HG03196 (cell line): ENCODE results near the gene MSH6.

Source experiments
- ATAC-seq: cut with Tn5 transposase; IDR thresholded peaks from one replicate; pipeline ENCODE4 v1.9.1; 2021; ENCODE audit not compliant: unreplicated experiment

The MSH6 gene

DNA sequence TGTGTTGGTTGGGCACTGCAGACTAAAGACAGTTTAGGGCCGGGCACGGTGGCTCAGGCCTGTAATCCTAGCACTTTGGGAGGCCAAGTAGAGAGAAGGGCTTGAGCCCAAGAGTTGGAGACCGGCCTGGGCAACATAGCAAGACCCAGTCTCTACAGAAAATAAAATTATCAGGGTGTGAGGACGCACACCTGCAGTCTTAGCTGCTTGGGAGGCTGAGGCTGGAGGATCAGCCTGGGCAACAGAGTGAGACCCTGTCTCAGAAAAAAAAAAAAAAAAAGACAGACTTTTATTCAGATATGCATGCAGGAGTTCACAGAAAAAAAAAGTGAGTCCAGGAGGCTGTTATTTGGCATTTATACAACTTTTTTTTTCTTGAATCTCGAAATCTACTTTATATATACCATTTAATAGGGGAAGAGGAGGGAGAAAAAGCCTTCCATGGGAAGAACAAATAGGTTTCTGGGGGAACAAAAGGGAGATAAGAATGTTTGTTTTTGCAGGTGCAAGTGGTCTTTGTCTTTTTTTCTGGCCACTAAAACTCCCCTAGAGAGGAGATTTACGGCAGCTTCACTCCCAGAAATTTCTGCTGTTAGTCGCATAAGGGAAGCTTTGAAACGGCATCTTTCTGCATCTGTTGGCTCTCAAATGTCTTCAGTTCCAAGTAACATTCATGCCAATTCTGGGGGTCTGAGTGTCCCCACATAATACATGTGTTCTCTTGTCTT is 4.1 kb upstream of the MSH6 start:
- no peak for ATAC-seq

DNA sequence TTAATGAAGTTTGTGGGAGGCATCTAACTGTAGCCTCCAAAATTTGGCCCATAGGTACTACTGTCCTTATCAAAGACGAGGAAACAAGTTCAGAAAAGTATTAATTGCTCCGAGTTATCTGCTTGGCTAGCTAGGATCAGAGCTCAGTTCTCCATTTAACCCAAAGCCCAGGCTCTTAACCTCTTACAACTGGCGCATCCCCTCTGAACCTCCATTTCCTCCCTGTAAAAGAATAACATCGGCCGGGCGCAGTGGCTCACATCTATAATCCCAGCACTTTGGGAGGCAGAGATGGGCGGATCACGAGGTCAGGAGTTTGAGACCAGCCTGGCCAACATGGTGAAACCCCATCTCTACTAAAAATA is 3.5 kb upstream of the MSH6 start:
- ATAC-seq, result no peak

DNA sequence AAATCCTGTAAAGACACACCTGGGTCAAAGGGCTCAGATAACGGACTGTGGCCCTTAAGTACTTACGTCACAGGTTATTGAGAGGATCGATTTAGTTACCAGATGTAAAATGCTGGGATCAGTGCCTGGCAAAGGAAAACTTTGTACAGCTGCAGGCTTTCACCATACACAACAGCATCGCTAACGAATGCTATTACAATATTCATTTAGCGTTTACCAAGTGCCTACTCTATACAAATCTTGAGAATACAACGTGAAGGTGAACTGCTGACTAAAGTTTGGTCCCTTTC is 619 bp upstream of the MSH6 start:
- ATAC-seq, result no peak

DNA sequence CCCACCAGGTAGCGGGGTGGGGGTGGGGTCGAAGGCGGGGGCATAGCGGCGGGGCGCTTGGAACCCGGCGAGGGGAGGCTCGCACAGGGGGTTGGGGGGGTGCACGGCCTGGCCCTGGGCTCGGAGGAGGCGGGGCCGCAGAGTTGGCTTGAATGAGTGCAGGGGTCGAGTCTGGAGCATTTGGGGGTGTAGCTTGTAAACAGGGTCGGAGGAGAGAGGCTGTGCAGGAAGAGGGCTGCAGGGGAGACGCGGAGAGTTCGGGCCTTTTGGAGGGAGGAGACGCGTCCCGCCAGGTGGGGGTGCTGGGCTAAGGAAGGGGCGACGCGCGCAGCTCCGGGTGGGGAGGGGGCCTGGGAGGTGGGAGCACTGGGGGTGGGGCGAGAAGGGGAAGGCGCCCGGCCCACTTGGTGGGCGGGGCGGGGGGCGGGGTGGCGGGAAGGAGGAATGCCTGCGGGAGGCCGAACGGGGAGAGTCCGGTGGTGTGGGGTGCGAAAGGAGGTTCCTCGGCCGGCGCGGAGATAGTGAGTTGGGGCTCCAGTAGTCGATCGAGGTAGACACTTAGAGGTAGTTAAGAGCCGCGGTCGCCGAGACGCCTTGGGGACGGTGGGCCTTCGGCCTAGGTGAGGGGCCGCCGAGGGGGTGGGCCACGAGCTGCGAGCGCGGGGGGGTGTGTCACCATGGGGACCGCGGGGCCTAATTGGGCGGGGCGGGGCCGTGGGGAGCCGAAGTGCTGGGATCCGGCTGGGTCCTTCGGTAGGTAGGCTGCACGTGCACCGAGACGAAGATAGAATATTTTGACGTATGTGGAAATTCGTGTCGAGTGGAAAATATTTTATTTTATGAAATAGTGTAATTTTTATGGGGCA is 774 bp downstream of the MSH6 start:
- peak; percentile 25 for ATAC-seq

DNA sequence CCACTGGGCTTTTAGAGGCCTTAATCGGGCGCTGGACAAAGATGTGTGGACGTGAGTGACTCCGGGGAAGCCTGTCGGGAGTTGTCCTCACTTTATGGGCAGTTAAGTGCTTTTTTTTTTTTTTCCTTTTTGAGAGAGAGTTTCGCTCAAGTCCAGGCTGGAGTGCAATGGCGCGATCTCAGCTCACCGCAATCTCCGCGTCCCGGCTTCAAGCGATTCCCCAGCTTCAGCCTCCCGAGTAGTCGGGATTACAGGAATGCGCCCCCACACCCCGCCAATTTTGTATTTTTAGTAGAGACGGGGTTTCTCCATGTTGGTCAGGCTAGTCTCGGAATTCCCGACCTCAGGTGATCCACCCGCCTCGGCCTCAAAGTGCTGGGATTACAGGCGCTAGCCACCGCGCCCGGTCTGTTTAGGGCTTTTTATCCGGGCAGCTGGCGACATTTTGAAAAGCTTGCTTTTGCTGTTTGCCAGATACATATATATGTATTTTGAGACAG is 1.5 kb downstream of the MSH6 start:
- ATAC-seq, result no peak

DNA sequence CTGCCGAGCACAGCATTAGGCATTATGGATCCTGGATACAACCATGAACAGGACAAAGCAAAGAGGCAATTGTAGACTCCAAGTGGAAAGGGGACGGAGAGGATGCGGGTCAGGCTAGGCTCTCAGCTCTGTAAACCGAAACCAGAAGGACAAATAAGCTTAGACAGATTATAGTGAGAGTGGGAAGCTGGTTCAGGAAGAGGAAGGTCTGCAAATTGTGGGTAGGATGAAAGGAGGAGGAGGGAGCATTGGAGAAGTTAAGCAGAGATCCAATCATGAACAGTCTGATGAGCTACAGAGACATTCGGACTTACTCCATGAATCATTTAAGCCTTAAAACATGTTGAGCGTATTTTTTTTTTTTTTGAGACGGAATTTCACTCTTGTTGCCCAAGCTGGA is 3.0 kb downstream of the MSH6 start:
- no peak for ATAC-seq

DNA sequence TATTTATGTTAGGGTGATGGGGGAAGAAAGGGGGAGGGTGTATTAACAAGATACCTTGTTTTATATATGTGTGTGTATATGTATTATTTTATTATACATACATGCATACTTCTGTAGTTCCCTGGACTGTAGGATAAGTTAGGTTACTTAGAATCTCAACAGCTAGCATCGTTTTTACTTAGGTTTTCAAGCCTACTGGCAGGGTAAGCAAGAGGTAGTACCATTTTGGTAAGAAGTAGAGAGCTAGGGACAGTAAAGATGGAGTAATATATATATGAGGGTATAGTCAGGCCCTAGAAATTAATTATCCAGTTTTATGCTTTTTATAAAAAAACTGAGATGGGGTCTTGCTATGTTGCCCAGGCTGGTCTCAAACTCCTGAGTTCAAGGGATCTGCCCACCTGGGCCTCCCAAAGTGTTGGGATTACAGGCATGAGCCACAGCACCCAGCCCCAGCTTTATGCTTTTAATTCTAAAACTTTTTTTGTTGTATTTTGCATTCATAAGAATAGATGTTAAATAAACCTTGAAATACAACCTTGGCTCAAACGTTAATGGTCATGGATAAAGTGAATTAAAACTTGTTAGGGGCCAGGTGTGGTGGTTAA is 13.2 kb downstream of the MSH6 start:
- no peak for ATAC-seq

DNA sequence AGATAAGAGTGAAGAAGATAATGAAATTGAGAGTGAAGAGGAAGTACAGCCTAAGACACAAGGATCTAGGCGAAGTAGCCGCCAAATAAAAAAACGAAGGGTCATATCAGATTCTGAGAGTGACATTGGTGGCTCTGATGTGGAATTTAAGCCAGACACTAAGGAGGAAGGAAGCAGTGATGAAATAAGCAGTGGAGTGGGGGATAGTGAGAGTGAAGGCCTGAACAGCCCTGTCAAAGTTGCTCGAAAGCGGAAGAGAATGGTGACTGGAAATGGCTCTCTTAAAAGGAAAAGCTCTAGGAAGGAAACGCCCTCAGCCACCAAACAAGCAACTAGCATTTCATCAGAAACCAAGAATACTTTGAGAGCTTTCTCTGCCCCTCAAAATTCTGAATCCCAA is 15.7 kb downstream of the MSH6 start:
- ATAC-seq, result no peak

DNA sequence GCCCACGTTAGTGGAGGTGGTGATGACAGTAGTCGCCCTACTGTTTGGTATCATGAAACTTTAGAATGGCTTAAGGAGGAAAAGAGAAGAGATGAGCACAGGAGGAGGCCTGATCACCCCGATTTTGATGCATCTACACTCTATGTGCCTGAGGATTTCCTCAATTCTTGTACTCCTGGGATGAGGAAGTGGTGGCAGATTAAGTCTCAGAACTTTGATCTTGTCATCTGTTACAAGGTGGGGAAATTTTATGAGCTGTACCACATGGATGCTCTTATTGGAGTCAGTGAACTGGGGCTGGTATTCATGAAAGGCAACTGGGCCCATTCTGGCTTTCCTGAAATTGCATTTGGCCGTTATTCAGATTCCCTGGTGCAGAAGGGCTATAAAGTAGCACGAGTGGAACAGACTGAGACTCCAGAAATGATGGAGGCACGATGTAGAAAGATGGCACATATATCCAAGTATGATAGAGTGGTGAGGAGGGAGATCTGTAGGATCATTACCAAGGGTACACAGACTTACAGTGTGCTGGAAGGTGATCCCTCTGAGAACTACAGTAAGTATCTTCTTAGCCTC is 16.2 kb downstream of the MSH6 start:
- no peak for ATAC-seq

DNA sequence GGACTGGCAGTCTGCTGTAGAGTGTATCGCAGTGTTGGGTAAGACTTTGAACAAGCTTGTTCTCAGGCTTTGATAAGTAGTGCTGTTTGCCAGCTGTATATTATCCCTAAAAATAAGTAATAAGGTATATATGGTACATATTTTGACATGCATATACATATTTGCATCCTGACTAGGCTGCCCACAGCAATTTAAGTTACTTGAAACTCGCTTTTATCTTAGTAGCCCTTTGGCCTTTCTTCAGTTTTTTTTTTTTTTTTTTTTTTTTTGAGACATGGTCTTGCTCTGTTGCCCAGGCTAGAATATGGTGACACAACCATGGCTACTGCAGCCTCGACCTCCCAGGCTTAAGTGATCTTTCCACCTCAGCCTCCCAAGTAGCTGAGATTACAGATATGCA is 18.2 kb downstream of the MSH6 start:
- ATAC-seq, result no peak

DNA sequence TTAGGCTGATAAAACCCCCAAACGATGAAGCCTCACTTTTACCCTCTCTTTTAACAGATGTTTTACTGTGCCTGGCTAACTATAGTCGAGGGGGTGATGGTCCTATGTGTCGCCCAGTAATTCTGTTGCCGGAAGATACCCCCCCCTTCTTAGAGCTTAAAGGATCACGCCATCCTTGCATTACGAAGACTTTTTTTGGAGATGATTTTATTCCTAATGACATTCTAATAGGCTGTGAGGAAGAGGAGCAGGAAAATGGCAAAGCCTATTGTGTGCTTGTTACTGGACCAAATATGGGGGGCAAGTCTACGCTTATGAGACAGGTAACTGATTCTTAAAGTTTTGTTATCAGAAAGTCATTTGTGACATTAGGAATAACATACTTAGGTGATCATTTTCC is 20.4 kb downstream of the MSH6 start:
- ATAC-seq, result no peak

DNA sequence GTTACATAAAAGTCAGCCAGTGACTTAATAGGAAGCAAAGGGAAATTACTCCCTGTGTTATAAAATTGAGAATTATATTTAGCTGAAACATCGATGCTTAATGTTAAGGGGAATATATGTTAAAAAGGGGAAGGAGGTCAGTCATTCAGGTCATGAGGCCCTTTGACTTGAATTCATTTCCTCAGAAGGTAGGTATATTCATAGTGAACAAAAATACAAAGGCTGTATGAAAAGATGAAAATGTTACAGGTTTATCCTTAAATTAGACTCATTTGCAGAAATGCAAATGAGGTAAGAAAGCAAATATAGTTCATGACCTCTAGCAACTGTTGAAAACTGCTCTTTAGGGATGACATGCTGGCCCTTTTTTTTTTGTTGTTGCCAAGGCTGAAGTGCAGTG is 20.8 kb downstream of the MSH6 start:
- no peak for ATAC-seq

DNA sequence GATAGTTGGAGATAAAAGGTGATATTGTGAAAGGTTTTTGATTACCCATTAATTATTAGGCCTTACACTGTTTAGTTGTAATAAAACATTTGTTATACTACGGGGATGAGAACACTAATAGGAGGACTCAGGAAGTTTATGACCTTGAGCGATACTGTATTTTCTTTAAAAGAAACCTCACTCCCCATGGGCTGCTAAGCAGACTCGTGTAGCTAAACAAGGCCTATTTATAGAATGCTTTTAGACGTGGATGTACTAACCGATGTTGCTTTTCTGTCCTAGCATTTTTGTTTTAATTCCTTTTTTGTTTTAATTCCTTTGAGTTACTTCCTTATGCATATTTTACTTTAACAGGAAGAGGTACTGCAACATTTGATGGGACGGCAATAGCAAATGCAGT is 22.9 kb downstream of the MSH6 start:
- no peak for ATAC-seq

DNA sequence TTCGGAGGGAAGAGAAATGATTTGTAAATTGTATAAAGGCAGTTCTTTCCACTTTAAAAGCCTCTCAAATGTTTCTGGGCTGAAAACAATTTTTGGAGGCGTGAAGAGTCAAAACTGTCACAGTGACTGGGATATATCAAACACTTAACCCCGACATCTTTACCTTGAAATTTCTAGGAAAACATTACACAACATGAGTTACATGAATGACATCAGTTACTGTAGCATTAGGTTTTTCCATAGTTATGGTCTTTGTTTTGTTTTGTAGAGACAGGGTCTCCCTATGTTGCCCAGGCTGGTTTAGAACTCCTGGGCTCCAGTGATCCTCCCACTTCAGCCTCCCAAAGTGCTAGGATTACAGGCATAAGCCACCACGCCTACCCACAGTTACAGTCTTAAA is 25.7 kb downstream of the MSH6 start:
- no peak for ATAC-seq

DNA sequence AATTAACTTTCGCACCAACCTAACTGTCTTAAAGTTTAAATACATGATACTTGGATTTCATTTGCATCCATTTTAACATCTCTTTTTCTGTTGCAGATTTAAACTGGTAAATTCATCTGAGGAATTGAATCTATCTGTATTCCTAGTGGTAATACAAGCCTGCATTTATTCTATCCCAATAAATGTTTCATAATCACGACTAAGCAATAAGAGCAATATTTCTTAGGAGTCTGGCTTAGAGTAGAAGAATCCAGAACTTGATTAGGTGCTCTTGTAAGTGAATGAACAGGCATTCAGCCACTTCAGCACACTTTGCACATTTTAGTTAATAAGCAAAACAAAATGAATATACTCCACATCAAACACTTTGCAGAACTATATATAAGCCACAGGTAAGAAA is 27.0 kb downstream of the MSH6 start:
- no peak for ATAC-seq

DNA sequence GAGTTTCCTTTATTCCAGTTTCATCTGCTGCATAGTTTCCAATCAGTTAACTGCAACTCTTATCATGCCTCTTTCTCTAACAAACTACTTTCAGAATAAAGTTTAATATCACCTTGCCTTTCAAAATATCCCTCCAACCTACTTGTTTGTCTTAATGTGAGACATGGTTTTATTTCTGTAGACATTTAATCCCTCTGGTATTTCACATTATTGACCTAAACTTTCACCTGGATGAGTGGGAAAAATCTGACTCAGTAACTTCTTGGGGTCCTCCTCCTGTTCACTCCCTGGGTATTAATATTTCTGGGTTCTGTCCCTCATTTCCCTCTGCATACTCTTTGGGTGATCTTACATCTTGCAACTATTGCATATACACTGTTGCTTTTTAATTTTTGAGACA is 27.9 kb downstream of the MSH6 start:
- no peak for ATAC-seq

DNA sequence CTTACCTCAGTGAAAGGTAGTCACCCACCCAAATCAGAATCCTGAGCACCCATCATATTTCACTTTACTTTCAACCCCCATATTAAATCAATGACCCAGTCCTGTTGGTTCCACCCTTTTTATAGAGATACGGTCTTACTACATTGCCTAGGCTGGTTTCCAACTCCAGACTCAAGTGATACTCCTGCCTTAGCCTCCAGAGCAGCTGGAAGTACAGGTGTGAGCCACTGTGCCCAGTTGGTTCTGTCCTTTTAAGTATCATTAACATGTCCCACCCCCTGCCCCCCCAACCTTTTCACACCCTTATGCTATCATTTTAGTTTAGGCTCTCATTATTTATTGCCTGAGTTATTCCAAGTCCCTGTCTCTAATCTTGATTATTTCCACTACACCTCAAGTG is 28.7 kb downstream of the MSH6 start:
- no peak for ATAC-seq

DNA sequence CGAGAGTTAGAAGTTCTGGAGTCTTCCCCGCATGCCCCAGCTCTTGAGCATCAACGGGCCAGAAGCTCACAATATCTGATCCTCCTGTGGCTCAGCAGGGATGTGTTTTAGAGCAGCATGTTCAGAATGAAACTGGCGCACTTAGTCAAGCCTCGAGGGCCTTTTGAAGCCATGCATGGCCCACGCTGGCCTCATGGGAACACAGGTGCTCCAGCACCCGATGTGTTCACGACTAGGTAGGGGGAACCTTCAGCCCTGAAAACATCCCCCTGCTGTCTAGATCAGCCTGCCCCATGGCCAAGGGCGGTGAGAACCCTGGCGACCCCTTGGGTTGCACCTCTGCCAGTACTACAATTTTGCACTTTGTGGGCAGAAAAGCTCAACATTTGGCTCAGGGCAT is 32.8 kb downstream of the MSH6 start:
- no peak for ATAC-seq

DNA sequence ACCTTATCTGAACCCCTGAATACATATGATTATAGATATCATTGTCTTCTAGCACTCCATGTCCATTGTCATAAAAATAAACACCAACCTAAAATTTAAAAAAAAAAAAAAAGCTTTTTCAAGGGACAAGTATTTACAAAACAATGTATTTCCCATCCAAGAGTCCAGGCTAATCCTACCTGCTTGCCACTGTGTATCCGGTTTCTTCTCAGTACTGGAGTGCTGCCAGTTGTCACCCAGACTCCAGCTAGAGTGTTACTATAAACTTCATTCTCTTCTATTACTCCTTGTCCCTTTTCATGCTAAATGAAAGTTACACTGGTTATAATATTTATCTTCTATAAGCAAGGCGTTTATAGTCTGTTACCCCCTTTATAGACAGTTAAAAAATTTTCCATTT is 35.8 kb downstream of the MSH6 start:
- no peak for ATAC-seq

DNA sequence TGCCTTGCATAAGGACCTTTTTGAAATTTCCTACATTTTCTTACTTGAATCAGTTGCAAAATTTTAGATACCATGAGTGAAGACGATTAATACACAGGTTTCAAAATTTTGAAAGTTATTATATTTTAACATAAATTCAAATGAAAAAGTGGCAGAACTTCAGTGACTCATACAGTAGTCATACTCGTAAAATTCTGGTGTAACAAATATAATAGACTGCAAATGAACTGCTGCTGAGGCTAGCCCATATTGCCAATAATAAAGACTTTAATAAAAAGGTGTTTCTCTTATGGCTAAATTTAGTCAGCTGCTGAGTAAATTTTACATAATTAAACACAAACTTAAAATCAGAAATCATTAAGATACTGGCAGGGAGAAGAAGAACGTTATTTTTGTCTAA is 36.9 kb downstream of the MSH6 start:
- no peak for ATAC-seq

DNA sequence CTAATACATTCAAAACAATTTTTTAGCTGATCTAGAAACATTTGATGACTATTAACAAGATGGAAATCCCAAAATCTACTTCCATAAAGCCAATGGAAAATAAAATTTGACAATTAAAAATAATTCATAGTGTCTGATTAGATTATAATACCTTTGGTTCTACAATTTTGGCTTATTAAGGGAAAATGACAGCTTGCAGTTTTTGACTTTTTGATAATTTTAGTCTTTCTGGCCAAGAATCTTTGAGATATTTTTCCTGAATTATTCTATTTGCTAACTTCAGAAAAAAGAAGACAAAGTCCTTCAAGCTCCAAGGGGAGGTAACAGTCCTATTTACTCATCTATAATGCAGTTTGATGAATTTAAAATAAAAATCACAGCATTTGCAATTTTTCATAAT is 39.6 kb downstream of the MSH6 start:
- no peak for ATAC-seq

DNA sequence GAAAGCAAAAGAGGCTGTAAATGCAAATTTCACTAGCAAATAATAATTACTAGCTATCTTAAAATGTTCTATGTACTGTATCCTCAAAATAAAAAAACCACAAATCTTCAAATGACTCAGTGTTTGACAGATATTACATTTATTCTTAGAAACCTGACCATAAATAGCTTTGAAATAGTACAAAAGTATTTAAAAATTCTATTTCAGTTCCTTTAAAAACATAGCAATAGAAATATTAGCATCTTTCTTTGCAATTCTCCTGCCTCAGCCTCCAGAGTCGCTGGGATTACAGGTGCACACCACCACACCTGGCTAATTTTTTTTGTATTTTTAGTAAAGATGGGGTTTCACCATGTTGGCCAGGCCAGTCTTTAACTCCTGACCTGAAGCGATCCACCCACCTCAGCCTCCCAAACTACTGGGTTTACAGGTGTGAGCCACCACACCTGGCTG is 50.6 kb downstream of the MSH6 start:
- ATAC-seq, result peak; percentile 70
